Measurements from ENCODE around the gene SEMA6B.

Gene SEMA6B

DNA sequence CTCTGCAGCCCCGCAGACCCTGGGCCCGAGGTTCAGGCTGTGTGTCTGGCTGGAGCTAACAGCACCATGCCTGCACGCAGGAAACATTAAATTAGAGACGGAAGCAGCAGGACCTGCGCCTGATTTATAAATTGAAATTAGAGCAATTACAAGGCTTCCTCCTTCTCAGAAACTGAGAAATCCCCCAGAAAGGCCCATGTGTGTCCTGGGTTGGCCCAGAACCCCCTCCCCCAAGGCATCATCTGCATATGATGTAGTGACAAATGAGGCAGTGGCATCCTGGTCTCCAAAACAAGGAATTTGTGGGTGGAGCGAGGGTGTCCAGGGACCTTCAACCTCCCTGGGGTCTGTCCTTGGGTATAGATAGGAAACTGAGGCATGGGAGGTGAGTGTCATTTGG is 27.2 kb upstream of the SEMA6B start:
- TF ChIP-seq FOXP2 (optimal IDR thresholded peaks at IDR 0.05; ENCODE audit: borderline replicate concordance, extremely low read depth, extremely low read length, insufficient read depth): no peak
- TF ChIP-seq TAF1 (IDR thresholded peaks at IDR 0.05; ENCODE audit: borderline replicate concordance, insufficient read depth, low read length): no peak
- no peak for TF ChIP-seq POLR2AphosphoS5 (IDR thresholded peaks at IDR 0.05; ENCODE audit: low read depth, low read length)
- TF ChIP-seq, protein P1, sequence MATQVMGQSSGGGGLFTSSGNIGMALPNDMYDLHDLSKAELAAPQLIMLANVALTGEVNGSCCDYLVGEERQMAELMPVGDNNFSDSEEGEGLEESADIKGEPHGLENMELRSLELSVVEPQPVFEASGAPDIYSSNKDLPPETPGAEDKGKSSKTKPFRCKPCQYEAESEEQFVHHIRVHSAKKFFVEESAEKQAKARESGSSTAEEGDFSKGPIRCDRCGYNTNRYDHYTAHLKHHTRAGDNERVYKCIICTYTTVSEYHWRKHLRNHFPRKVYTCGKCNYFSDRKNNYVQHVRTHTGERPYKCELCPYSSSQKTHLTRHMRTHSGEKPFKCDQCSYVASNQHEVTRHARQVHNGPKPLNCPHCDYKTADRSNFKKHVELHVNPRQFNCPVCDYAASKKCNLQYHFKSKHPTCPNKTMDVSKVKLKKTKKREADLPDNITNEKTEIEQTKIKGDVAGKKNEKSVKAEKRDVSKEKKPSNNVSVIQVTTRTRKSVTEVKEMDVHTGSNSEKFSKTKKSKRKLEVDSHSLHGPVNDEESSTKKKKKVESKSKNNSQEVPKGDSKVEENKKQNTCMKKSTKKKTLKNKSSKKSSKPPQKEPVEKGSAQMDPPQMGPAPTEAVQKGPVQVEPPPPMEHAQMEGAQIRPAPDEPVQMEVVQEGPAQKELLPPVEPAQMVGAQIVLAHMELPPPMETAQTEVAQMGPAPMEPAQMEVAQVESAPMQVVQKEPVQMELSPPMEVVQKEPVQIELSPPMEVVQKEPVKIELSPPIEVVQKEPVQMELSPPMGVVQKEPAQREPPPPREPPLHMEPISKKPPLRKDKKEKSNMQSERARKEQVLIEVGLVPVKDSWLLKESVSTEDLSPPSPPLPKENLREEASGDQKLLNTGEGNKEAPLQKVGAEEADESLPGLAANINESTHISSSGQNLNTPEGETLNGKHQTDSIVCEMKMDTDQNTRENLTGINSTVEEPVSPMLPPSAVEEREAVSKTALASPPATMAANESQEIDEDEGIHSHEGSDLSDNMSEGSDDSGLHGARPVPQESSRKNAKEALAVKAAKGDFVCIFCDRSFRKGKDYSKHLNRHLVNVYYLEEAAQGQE (IDR thresholded peaks at IDR 0.05; ENCODE audit: insufficient read depth in 1 of 2, low read depth in 2 of 2, low read length in 2 of 2): no peak
- no peak for TF ChIP-seq SIN3A (IDR thresholded peaks at IDR 0.05; ENCODE audit: borderline replicate concordance, insufficient read depth, low read length)

DNA sequence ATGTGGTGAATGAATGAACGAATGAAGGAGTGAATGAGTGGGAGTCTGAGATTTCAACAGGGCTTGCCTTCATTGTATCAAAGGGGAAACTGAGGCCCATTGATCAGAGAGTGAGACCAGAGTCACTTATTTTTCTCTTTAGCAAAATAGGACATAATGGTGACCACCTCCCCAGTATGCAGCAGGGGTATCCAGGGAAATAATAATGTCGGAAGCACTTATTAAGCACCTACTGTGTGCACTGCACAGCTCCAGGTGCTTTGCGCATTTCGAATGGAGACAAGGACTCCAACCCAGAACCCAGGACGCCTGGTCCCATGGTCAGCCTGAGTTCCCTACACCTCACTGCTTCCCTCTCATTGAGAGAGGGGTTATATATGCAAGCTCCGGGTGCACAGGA is 26.8 kb upstream of the SEMA6B start:
- TF ChIP-seq TAF1 (IDR thresholded peaks at IDR 0.05; ENCODE audit: borderline replicate concordance, insufficient read depth, low read length): no peak
- TF ChIP-seq, protein P1 (IDR thresholded peaks at IDR 0.05; ENCODE audit: insufficient read depth in 1 of 2, low read depth in 2 of 2, low read length in 2 of 2): no peak
- no peak for TF ChIP-seq SIN3A (IDR thresholded peaks at IDR 0.05; ENCODE audit: borderline replicate concordance, insufficient read depth, low read length)
- no peak for TF ChIP-seq FOXP2 (optimal IDR thresholded peaks at IDR 0.05; ENCODE audit: borderline replicate concordance, extremely low read depth, extremely low read length, insufficient read depth)
- TF ChIP-seq POLR2AphosphoS5 (IDR thresholded peaks at IDR 0.05; ENCODE audit: low read depth, low read length): no peak

DNA sequence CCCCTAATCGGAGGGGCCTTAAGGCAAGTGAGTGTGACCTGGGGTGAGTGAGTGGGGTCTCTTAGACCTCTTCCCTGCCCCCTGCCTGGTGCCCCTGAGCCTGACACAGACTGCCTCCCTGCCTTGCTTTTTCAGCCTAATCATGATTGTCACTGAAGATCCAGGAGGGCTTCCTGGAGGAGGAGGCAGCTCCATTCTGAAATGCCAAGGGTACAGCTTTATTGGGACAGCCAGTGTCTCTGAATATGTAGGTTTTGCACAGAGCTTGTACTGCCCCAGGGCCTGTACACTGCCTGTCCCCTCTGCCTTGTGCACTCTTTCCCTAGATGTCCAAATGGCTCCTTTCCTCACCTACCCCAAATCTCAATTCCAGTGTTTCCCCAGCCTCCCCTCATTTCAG is 26.1 kb upstream of the SEMA6B start:
- TF ChIP-seq, protein P1 (IDR thresholded peaks at IDR 0.05; ENCODE audit: insufficient read depth in 1 of 2, low read depth in 2 of 2, low read length in 2 of 2): no peak
- TF ChIP-seq FOXP2 (optimal IDR thresholded peaks at IDR 0.05; ENCODE audit: borderline replicate concordance, extremely low read depth, extremely low read length, insufficient read depth) (no peak), POLR2AphosphoS5 (IDR thresholded peaks at IDR 0.05; ENCODE audit: low read depth, low read length) (no peak), SIN3A (IDR thresholded peaks at IDR 0.05; ENCODE audit: borderline replicate concordance, insufficient read depth, low read length) (no peak)

DNA sequence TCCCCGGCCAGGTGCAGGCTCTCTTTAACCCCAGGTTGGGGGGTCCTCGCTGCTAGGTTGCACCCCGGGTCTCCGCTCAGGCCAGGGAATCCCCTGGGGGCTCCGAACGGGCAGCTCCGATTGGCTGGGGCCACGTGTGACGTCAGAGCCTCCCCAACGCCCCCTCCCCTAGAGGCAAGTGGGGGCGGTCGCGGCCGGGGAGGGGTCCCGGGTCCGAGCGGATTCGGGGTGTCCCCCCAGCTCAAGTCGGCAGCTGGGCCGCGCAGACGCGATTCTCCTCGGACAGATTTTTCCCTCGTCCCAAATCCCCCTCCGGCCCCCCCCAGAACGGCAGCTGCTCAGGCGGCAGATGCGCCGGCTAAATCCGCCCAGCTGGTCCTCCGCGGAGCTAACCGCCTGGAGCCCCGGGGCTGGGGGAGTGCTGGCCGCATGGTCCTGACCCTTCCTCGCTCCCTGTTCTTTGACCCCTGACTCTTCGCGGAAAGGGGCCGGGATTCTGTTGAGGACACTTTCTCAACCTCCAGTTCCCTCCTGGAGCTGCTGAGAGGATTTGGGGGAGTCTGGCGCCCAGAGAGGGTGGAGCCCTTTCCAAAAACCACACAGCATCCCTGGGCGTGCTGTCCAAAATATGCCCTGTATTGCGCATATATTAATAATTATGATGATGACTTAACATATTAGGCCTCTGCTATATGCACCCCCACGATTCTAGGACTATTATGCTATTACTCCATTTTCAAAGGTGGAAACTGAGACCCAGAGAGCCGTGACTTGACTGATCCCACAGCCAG is 25.4 kb upstream of the SEMA6B start:
- TF ChIP-seq FOXP2 (optimal IDR thresholded peaks at IDR 0.05; ENCODE audit: borderline replicate concordance, extremely low read depth, extremely low read length, insufficient read depth): no peak
- no peak for TF ChIP-seq TAF1 (IDR thresholded peaks at IDR 0.05; ENCODE audit: borderline replicate concordance, insufficient read depth, low read length)
- TF ChIP-seq, protein P1 (IDR thresholded peaks at IDR 0.05; ENCODE audit: insufficient read depth in 1 of 2, low read depth in 2 of 2, low read length in 2 of 2): no peak
- TF ChIP-seq SIN3A (IDR thresholded peaks at IDR 0.05; ENCODE audit: borderline replicate concordance, insufficient read depth, low read length): no peak
- no peak for TF ChIP-seq POLR2AphosphoS5 (IDR thresholded peaks at IDR 0.05; ENCODE audit: low read depth, low read length)
